A549 (cell line): ENCODE results near the gene TBPL2.

Experiments used
- CHD4 ChIP-seq: fragments of 200-600 bp; sonication (generic); IDR thresholded peaks from 2 replicates; pipeline ENCODE4 v1.6.1; 2016; ENCODE audit warnings: antibody characterized with exemption, mild to moderate bottlenecking, borderline replicate concordance
- CTCF ChIP-seq: fragments of >200 bp; sonication (Bioruptor Twin); formaldehyde crosslinking; IDR thresholded peaks from 3 replicates; pipeline ENCODE4 v1.5.1; 2016
- HOXA7 ChIP-seq: fragments of 250-450 bp; sonication (Bioruptor Pico); IDR thresholded peaks from 2 replicates; pipeline ENCODE4 v1.5.0; 2020; ENCODE audit warnings: mild to moderate bottlenecking, moderate library complexity
- JUN ChIP-seq, 2 experiments: fragments of >200 bp; sonication (Bioruptor Twin); formaldehyde crosslinking; IDR thresholded peaks; 2 replicates in 1 of 2; 3 replicates in 1 of 2; pipeline ENCODE4 v1.6.1; 2016 to 2017
- MAX ChIP-seq: IDR thresholded peaks from 2 replicates; pipeline ENCODE4 v1.6.1; 2012
- POLR2A ChIP-seq: IDR thresholded peaks from 2 replicates; pipeline ENCODE4 v1.6.1; 2012; ENCODE audit warnings: mild to moderate bottlenecking, low read length
- RAD21 ChIP-seq, 2 experiments: fragments of >200 bp in 1 of 2; sonication (Bioruptor Twin) in 1 of 2; formaldehyde crosslinking in 1 of 2; IDR thresholded peaks in 1 of 2; conservative IDR thresholded peaks in 1 of 2; 2 replicates in 1 of 2; 3 replicates in 1 of 2; pipeline ENCODE4 v1.6.1; 2012 to 2018; ENCODE audit warnings: inconsistent platforms in 1 of 2
- RARB ChIP-seq: fragments of 250-450 bp; sonication (Bioruptor Pico); IDR thresholded peaks from 2 replicates; pipeline ENCODE4 v1.8.0; 2021; ENCODE audit warnings: mild to moderate bottlenecking, moderate library complexity
- RCOR1 ChIP-seq: fragments of 150-350 bp; IDR thresholded peaks from 2 replicates; pipeline ENCODE4 v1.6.1; 2014; ENCODE audit warnings: antibody characterized with exemption, low read length, low read depth
- SMC3 ChIP-seq: fragments of >200 bp; sonication (Bioruptor Twin); formaldehyde crosslinking; IDR thresholded peaks from 3 replicates; pipeline ENCODE4 v1.6.1; 2018; ENCODE audit warnings: inconsistent platforms

GRCh38 chr14:55470025-55470424 lies 29.6 kb upstream of the TBPL2 start:
- TF ChIP-seq SMC3 (no peak), JUN (IDR thresholded peaks at IDR 0.05) (no peak), HOXA7 (CRISPR knock-in tag) (no peak), CTCF (no peak), MAX (no peak), POLR2A (no peak), RAD21 (conservative IDR thresholded peaks at IDR 0.05 in 1 of 2, IDR thresholded peaks at IDR 0.05 in 1 of 2) (no peak), RCOR1 (no peak), CHD4 (no peak), RARB (CRISPR knock-in tag) (no peak)
